DND-41 (cell line): ENCODE data around the gene TRPM5.

Experiments
- CTCF ChIP-seq: IDR thresholded peaks from 2 replicates; pipeline ENCODE4 v1.5.1; 2012; ENCODE audit warnings: borderline replicate concordance, low read length, moderate library complexity, mild to moderate bottlenecking; ENCODE audit not compliant: poor library complexity, severe bottlenecking; ENCODE audit errors: extremely low read depth
- EZH2 ChIP-seq: IDR thresholded peaks from 3 replicates; pipeline ENCODE4 v1.6.1; 2012; ENCODE audit warnings: borderline replicate concordance, low read depth, mild to moderate bottlenecking, moderate library complexity, low read length, inconsistent platforms; ENCODE audit not compliant: severe bottlenecking

GRCh38 chr11:2471804-2472096 is 27.4 kb upstream of the TRPM5 start:
- TF ChIP-seq CTCF, result no peak
- no peak for TF ChIP-seq EZH2
